Measurements from ENCODE around the gene IGSF21. TPM values are rescaled to one million over a fixed set of nuclear protein-coding genes. Genes with fewer than 3 reads are reported as not detected.

The IGSF21 gene
- total RNA-seq, 1 experiment from 2014 or later: not detected

- no peak for DNase-seq
- CTCF ChIA-PET: no interaction called here
- Mint-ChIP-seq H3K36me3 (ENCODE audit: insufficient read depth, unreplicated experiment) (no peaks in the 10 kb centered on the region), H3K4me3 (ENCODE audit: low read depth, unreplicated experiment) (no peak overlapping the region), H3K9me3 (ENCODE audit: low read depth, unreplicated experiment) (no peaks in the 10 kb centered on the region), H3K27me3 (ENCODE audit: unreplicated experiment) (peaks cover 51% of the 10 kb centered on the region), H3K27ac (ENCODE audit: unreplicated experiment) (no peak overlapping the region), H3K4me1 (ENCODE audit: low read depth, unreplicated experiment) (no peaks in the 10 kb centered on the region)
- TF ChIP-seq, protein P1, sequence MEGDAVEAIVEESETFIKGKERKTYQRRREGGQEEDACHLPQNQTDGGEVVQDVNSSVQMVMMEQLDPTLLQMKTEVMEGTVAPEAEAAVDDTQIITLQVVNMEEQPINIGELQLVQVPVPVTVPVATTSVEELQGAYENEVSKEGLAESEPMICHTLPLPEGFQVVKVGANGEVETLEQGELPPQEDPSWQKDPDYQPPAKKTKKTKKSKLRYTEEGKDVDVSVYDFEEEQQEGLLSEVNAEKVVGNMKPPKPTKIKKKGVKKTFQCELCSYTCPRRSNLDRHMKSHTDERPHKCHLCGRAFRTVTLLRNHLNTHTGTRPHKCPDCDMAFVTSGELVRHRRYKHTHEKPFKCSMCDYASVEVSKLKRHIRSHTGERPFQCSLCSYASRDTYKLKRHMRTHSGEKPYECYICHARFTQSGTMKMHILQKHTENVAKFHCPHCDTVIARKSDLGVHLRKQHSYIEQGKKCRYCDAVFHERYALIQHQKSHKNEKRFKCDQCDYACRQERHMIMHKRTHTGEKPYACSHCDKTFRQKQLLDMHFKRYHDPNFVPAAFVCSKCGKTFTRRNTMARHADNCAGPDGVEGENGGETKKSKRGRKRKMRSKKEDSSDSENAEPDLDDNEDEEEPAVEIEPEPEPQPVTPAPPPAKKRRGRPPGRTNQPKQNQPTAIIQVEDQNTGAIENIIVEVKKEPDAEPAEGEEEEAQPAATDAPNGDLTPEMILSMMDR (IDR thresholded peaks at IDR 0.05; ENCODE audit: unreplicated experiment): no peak
- intact Hi-C loops (cut with micrococcal nuclease; ENCODE audit: unreplicated experiment): no loop called here
- no TSS peak for BruUV-seq (replicated peaks)
These were observed 279.7 kb downstream of the IGSF21 start for GRCh38 chr1:18387307-18387706.

GRCh38 chr1:18390953-18391352 is 283.4 kb downstream of the IGSF21 start:
- Mint-ChIP-seq H3K36me3 (ENCODE audit: insufficient read depth, unreplicated experiment) (no peaks in the 10 kb centered on the region), H3K27ac (ENCODE audit: unreplicated experiment) (no peak overlapping the region), H3K9me3 (ENCODE audit: low read depth, unreplicated experiment) (no peaks in the 10 kb centered on the region), H3K27me3 (ENCODE audit: unreplicated experiment) (peaks cover 38% of the 10 kb centered on the region), H3K4me3 (ENCODE audit: low read depth, unreplicated experiment) (no peak overlapping the region), H3K4me1 (ENCODE audit: low read depth, unreplicated experiment) (no peaks in the 10 kb centered on the region)
- intact Hi-C loops (cut with micrococcal nuclease; ENCODE audit: unreplicated experiment): no loop called here
- DNase-seq: no peak
- TF ChIP-seq, protein P1 (IDR thresholded peaks at IDR 0.05; ENCODE audit: unreplicated experiment): no peak
- BruUV-seq (replicated peaks): no TSS peak
- CTCF ChIA-PET: no interaction called here

- CTCF ChIA-PET: no interaction called here
- Mint-ChIP-seq H3K4me3 (ENCODE audit: low read depth, unreplicated experiment) (no peak overlapping the region), H3K27ac (ENCODE audit: unreplicated experiment) (no peak overlapping the region), H3K9me3 (ENCODE audit: low read depth, unreplicated experiment) (no peaks in the 10 kb centered on the region), H3K36me3 (ENCODE audit: insufficient read depth, unreplicated experiment) (no peaks in the 10 kb centered on the region), H3K27me3 (ENCODE audit: unreplicated experiment) (peaks cover 15% of the 10 kb centered on the region), H3K4me1 (ENCODE audit: low read depth, unreplicated experiment) (no peaks in the 10 kb centered on the region)
- intact Hi-C loops (cut with micrococcal nuclease; ENCODE audit: unreplicated experiment): no loop called here
- no peak for DNase-seq
- TF ChIP-seq, protein P1 (IDR thresholded peaks at IDR 0.05; ENCODE audit: unreplicated experiment): no peak
- BruUV-seq (replicated peaks): no TSS peak
These were observed 287.1 kb downstream of the IGSF21 start for GRCh38 chr1:18394563-18395156.

DNA sequence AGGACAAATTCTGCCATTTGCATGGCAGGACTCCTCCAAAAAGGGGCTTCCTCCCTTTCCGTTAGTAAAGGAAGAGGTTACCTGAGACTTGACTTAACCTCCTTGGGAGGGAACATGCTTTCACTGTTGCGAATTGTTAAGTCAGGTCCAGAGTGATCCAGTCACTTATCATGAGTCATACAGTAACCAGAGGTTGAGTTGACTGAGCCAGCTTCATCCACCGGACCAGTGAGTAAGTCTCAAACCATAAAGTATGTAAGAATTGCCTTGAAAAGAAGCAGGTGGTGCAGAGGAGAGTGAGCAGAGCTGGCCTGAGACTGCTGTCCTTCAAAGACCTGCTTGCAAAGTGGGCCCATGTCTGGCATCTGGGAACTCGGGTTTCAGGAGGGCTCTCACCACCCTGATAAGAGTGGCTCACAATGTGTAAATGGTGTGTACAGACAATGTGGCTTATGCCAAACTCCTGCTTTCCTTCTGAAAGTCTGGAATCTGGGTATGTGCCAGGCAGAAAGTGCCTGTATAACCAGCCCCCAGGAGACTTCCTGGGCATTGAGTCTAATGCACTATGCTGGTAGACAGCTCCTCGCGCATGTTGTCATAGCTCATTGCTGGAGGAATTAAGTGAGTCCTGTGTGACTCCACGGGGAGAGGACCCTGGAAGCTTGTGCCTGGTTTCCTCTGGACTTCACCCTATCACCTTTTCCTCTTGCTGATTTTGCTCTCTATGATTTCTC is 288.8 kb downstream of the IGSF21 start:
- TF ChIP-seq, protein P1 (IDR thresholded peaks at IDR 0.05; ENCODE audit: unreplicated experiment): no peak
- intact Hi-C loops (cut with micrococcal nuclease; ENCODE audit: unreplicated experiment): no loop called here
- Mint-ChIP-seq H3K4me1 (ENCODE audit: low read depth, unreplicated experiment) (peaks cover 8% of the 10 kb centered on the region), H3K9me3 (ENCODE audit: low read depth, unreplicated experiment) (no peaks in the 10 kb centered on the region), H3K36me3 (ENCODE audit: insufficient read depth, unreplicated experiment) (no peaks in the 10 kb centered on the region), H3K27me3 (ENCODE audit: unreplicated experiment) (peaks cover 15% of the 10 kb centered on the region), H3K4me3 (ENCODE audit: low read depth, unreplicated experiment) (no peak overlapping the region), H3K27ac (ENCODE audit: unreplicated experiment) (no peak overlapping the region)
- no peak for DNase-seq
- no TSS peak for BruUV-seq (replicated peaks)
- CTCF ChIA-PET: no interaction called here
